K562 (cell line): ENCODE results near the gene GRAPL. TPM values are rescaled to one million over a fixed set of nuclear protein-coding genes. Genes with fewer than 3 reads are reported as not detected.
"Not testable (repeated sequence)": the region's sequence is repeated elsewhere in the genome, so short reads cannot be mapped to it uniquely, and the experiment has no call there.

Source experiments
- ATAC-seq: fragments of 200-7000 bp; cut with Tn5 transposase; 3 replicates; pipeline ENCODE4 v1.9.1; 2020; ENCODE audit warnings: moderate library complexity
- BruUV-seq: library from RNA; stranded (reverse); fragments of 400-500 nt; replicated peaks from 2 replicates; lab custom pipeline; 2021; lab: Mats Ljungman, UMichigan
- CTCF ChIA-PET: fragments of 300-600 bp; formaldehyde crosslinking; extraction: SDS; loops from one replicate; lab custom pipeline; 2021; ENCODE audit warnings: low intra/inter-chr PET ratio; lab: Yijun Ruan, JAX
- POLR2A ChIA-PET: fragments of 300-600, 350-650 bp; sonication (Branson Sonifier 250); formaldehyde crosslinking; extraction: SDS; loops from one replicate; lab custom pipeline; 2021; ENCODE audit warnings: antibody characterized with exemption, inconsistent platforms; lab: Yijun Ruan, JAX
- DNase-seq, 4 experiments: peaks; one replicate each; pipeline versions ENCODE4 v3.0.0 to v3.0.0-alpha.2; 2011 to 2018; ENCODE audit warnings: low spot score in 3 of 4, mixed read lengths in 3 of 4; ENCODE audit errors: extremely low read depth in 1 of 4
- FAIRE-seq: peaks from 2 replicates; lab custom pipeline; 2011; peaks lifted over from hg19 to GRCh38; lab: Jason Lieb, UNC
- H2AFZ ChIP-seq: 2 replicates; pipeline ENCODE4 v1.6.0; 2011; ENCODE audit warnings: low read depth, low read length, control low read depth, inconsistent platforms
- H3K27ac ChIP-seq: fragments of 200-600 bp; 3 replicates; pipeline ENCODE4 v1.8.0; 2011; ENCODE audit warnings: low read depth, mild to moderate bottlenecking, control low read depth, inconsistent platforms, low read length, moderate library complexity, mixed read lengths; ENCODE audit errors: extremely low read depth
- H3K27me3 ChIP-seq, 2 experiments: fragments of 300-600 bp in 1 of 2; 2 replicates in 1 of 2; 3 replicates in 1 of 2; pipeline versions ENCODE4 v1.6.0 to v1.8.0; 2011; ENCODE audit warnings: inconsistent platforms in 2 of 2, low read length in 2 of 2, mild to moderate bottlenecking in 1 of 2, mixed read lengths in 1 of 2, moderate library complexity in 1 of 2; ENCODE audit not compliant: control insufficient read depth in 2 of 2, insufficient read depth in 2 of 2
- H3K36me3 ChIP-seq: fragments of 300-600 bp; 3 replicates; pipeline ENCODE4 v1.8.0; 2011; ENCODE audit warnings: mild to moderate bottlenecking, low read length, inconsistent platforms; ENCODE audit not compliant: control insufficient read depth, insufficient read depth
- H3K4me1 ChIP-seq, 2 experiments: fragments of 200-600 bp in 1 of 2; replicated peaks in 1 of 2; 2 replicates in 1 of 2; 3 replicates in 1 of 2; pipeline versions ENCODE4 v1.5.1 to v1.8.0; 2011; ENCODE audit warnings: inconsistent platforms in 2 of 2, low read length in 2 of 2, mild to moderate bottlenecking in 1 of 2, mixed read lengths in 1 of 2, moderate library complexity in 1 of 2; ENCODE audit not compliant: control insufficient read depth in 2 of 2, insufficient read depth in 2 of 2
- H3K4me2 ChIP-seq: 2 replicates; pipeline ENCODE4 v1.6.1; 2011; ENCODE audit warnings: low read length, control low read depth, inconsistent platforms, mixed read lengths; ENCODE audit not compliant: insufficient read depth
- H3K4me3 ChIP-seq: fragments of 200-600 bp; sonication (generic), shearing (Covaris generic); 2 replicates; pipeline ENCODE4 v1.5.1; 2016; ENCODE audit warnings: control low read depth, inconsistent platforms
- H3K79me2 ChIP-seq: fragments of 200-600 bp; 3 replicates; pipeline ENCODE4 v1.8.0; 2011; ENCODE audit warnings: low read length, inconsistent platforms; ENCODE audit not compliant: control insufficient read depth, insufficient read depth
- H3K9ac ChIP-seq, 2 experiments: 2 replicates each; pipeline versions ENCODE4 v1.6.0 to v1.6.1; 2011; ENCODE audit warnings: low read depth in 2 of 2, low read length in 2 of 2, control low read depth in 1 of 2, inconsistent platforms in 1 of 2, mild to moderate bottlenecking in 1 of 2, mixed read lengths in 1 of 2; ENCODE audit not compliant: insufficient read depth in 1 of 2
- H3K9me1 ChIP-seq: one replicate; pipeline ENCODE4 v1.6.0; 2011; ENCODE audit warnings: inconsistent platforms, mild to moderate bottlenecking, low read length, moderate library complexity; ENCODE audit not compliant: control insufficient read depth, insufficient read depth
- H3K9me3 ChIP-seq: replicated peaks from 2 replicates; pipeline ENCODE4 v1.5.1; 2011; ENCODE audit warnings: low read depth, low read length, inconsistent platforms; ENCODE audit not compliant: control insufficient read depth, insufficient read depth
- H4K20me1 ChIP-seq: replicated peaks from 2 replicates; pipeline ENCODE4 v1.6.1; 2011; ENCODE audit warnings: low read length, inconsistent platforms, mixed read lengths; ENCODE audit not compliant: control insufficient read depth, insufficient read depth
- ATF4 ChIP-seq: fragments of 450-650 bp; formaldehyde crosslinking; IDR thresholded peaks from 2 replicates; pipeline ENCODE4 v1.4.0; 2022; ENCODE audit warnings: mild to moderate bottlenecking, moderate library complexity
- KDM5B ChIP-seq: fragments of 200-600 bp; sonication (generic); IDR thresholded peaks from 2 replicates; pipeline ENCODE4 v1.6.1; 2012; ENCODE audit warnings: low read depth, mild to moderate bottlenecking, moderate library complexity, low read length, control low read depth, inconsistent platforms; ENCODE audit not compliant: insufficient replicate concordance
- NFIC ChIP-seq: fragments of 450-650 bp; IDR thresholded peaks from 2 replicates; pipeline ENCODE4 v1.6.1; 2017; ENCODE audit warnings: mild to moderate bottlenecking, inconsistent platforms
- PKNOX1 ChIP-seq: fragments of 450-650 bp; IDR thresholded peaks from 2 replicates; pipeline ENCODE4 v1.6.1; 2016
- PML ChIP-seq: IDR thresholded peaks from 2 replicates; pipeline ENCODE4 v1.6.1; 2012; ENCODE audit warnings: low read length, inconsistent platforms
- SIN3A ChIP-seq, 2 experiments: fragments of 150-350 bp in 1 of 2; IDR thresholded peaks; 2 replicates each; pipeline ENCODE4 v1.6.1; 2011 to 2016; ENCODE audit warnings: borderline replicate concordance in 2 of 2, low read depth in 2 of 2, low read length in 2 of 2, mild to moderate bottlenecking in 2 of 2, moderate library complexity in 2 of 2; ENCODE audit not compliant: control insufficient read depth in 1 of 2
- SNAPC5 ChIP-seq: fragments of 250-450 bp; sonication (Bioruptor Pico); IDR thresholded peaks from 2 replicates; pipeline ENCODE4 v1.8.0; 2021; ENCODE audit warnings: moderate library complexity, mild to moderate bottlenecking, inconsistent platforms
- SUPT5H ChIP-seq: fragments of 450-650 bp; IDR thresholded peaks from 2 replicates; pipeline ENCODE4 v1.6.1; 2016
- TAF9B ChIP-seq: fragments of 450-650 bp; IDR thresholded peaks from 2 replicates; pipeline ENCODE4 v1.6.1; 2018; ENCODE audit warnings: mild to moderate bottlenecking; ENCODE audit not compliant: partially characterized antibody
- ZBTB26 ChIP-seq: fragments of 450-650 bp; formaldehyde crosslinking; IDR thresholded peaks from 2 replicates; pipeline ENCODE4 v1.4.0; 2022; ENCODE audit warnings: missing genetic modification characterization
- ZBTB34 ChIP-seq: fragments of 250-450 bp; sonication (Bioruptor Pico); IDR thresholded peaks from 2 replicates; pipeline ENCODE4 v1.8.0; 2021; ENCODE audit warnings: mild to moderate bottlenecking, moderate library complexity
- ZC3H8 ChIP-seq: fragments of 450-650 bp; IDR thresholded peaks from 2 replicates; pipeline ENCODE4 v1.6.1; 2017
- ZNF239 ChIP-seq: fragments of 250-450 bp; sonication (Bioruptor Pico); IDR thresholded peaks from 2 replicates; pipeline ENCODE4 v1.4.0; 2020; ENCODE audit warnings: mild to moderate bottlenecking
- ZNF384 ChIP-seq: IDR thresholded peaks from 2 replicates; pipeline ENCODE4 v1.6.1; 2012; ENCODE audit warnings: low read depth, low read length, improper control_type of control experiment
- WGBS: fragments of 100-300 bp; shearing (Covaris generic); methylation state at CpG from one replicate; pipeline ENCODE4 v1.1.6; 2016; ENCODE audit warnings: low coverage, mixed read lengths; ENCODE audit not compliant: insufficient coverage; ENCODE audit errors: missing lambda C conversion rate; 5-methylcytosine and 5-hydroxymethylcytosine counted together
- in situ Hi-C: fragments of 300-500 bp; cut with MboI; formaldehyde crosslinking; loops from 4 replicates; pipeline ENCODE4 v1.15.0; 2018; ENCODE audit warnings: inconsistent platforms, mixed read lengths
- intact Hi-C: fragments of 100-400 bp; cut with micrococcal nuclease; formaldehyde crosslinking; loops from 2 replicates; pipeline ENCODE4 v1.14.2; 2022
- polyA plus RNA-seq, 8 experiments: library from polyadenylated mRNA; depleted of rRNA in 4 of 8; stranded (reverse) in 5 of 8; unstranded in 3 of 8; fragments of >200 nt; fragmentation: Nextera tagmentation in 2 of 8; fragmentation: Illumina TruSeq in 1 of 8; extraction: Ambion mirVana in 2 of 8; extraction: Trizol in 1 of 8; gene quantifications; 2 replicates each; pipeline versions ENCODE4 v1.2.1 to v1.2.3, GENCODE V29; 2011 to 2014; ENCODE audit warnings: inconsistent platforms in 1 of 8, missing spikeins in 1 of 8
- total RNA-seq, 7 experiments: library from RNA; depleted of rRNA in 6 of 7; stranded (reverse); fragments of >200 nt in 6 of 7; fragmentation: Illumina TruSeq in 2 of 7; extraction: Trizol in 2 of 7; gene quantifications; 2 replicates each; pipeline versions ENCODE4 v1.2.1 to v1.2.3, GENCODE V29; 2011 to 2021; ENCODE audit warnings: low replicate concordance in 1 of 7

GRAPL gene
- total and polyA plus RNA-seq, 9 of the 15 experiments (the other 6 are each of a cell fraction or from before 2014, with no cell fraction given): 0.22 TPM; not detected in 8

- H3K27me3 ChIP-seq, H3K4me1 ChIP-seq, H3K9me3 ChIP-seq, H4K20me1 ChIP-seq, H3K4me3 ChIP-seq, H3K36me3 ChIP-seq, CTCF ChIA-PET, intact Hi-C loops, H3K9ac ChIP-seq, H3K79me2 ChIP-seq, H3K9me1 ChIP-seq, in situ Hi-C loops, H3K4me2 ChIP-seq, POLR2A ChIA-PET, H2AFZ ChIP-seq: not testable (repeated sequence)
- ATAC-seq (peak; percentile 90), DNase-seq (peak in 1 of 4 experiments; percentile 92), FAIRE-seq (peak; percentile 73)
- TSS peak; percentile 100 for BruUV-seq
- WGBS: under 1% methylated on average over 18 of the region's 47 CpGs
- H3K27ac ChIP-seq: peak overlapping the region; percentile 51; the same call in 1 of the 3 replicates
- TF ChIP-seq ZBTB26 (CRISPR knock-in tag): peak; percentile 100
- 0 out of 4 replicates have a peak, but pooled peaks of 1 of the 2 experiments have one; percentile 22 for TF ChIP-seq SIN3A (IDR thresholded peaks at IDR 0.05; ENCODE audit: borderline replicate concordance in 2 of 2, control insufficient read depth in 1 of 2, low read depth in 2 of 2, low read length in 2 of 2)
- peak; percentile 62; the same call in 1 of the 2 replicates for TF ChIP-seq ZNF239
- TF ChIP-seq NFIC: peak; percentile 84
- peak; percentile 100 for TF ChIP-seq SUPT5H
- TF ChIP-seq KDM5B: peak; percentile 33
- TF ChIP-seq PKNOX1: peak; percentile 70
- peak; percentile 98 for TF ChIP-seq ZC3H8
- TF ChIP-seq TAF9B: peak; percentile 82
- peak; percentile 65; the same call in 1 of the 2 replicates for TF ChIP-seq ZNF384
- TF ChIP-seq ZBTB34 (CRISPR knock-in tag): peak; percentile 51; the same call in 1 of the 2 replicates
- TF ChIP-seq PML: peak; percentile 43; the same call in 1 of the 2 replicates
- TF ChIP-seq SNAPC5: peak; percentile 57; the same call in 1 of the 2 replicates
- peak; percentile 97 for TF ChIP-seq ATF4
Observed at GRCh38 chr17:19111801-19112458, 15.5 kb upstream of the GRAPL start.
